Osteocyte (in vitro differentiated cells): ENCODE results near the gene CDC14A. TPM values are rescaled to one million over a fixed set of nuclear protein-coding genes. Genes with fewer than 3 reads are reported as not detected.

ENCODE experiments used
- DNase-seq: peaks from one replicate; pipeline ENCODE4 v3.0.0; 2021; ENCODE audit warnings: mixed read lengths; ENCODE audit not compliant: unreplicated experiment; ENCODE audit errors: extremely low spot score
- H3K27ac Mint-ChIP-seq: one replicate; pipeline ENCODE4 v1.8.0; 2021; ENCODE audit warnings: mild to moderate bottlenecking, mixed read lengths; ENCODE audit not compliant: unreplicated experiment
- H3K27me3 Mint-ChIP-seq: one replicate; pipeline ENCODE4 v1.8.0; 2021; ENCODE audit warnings: mixed read lengths; ENCODE audit not compliant: unreplicated experiment
- H3K36me3 Mint-ChIP-seq: one replicate; pipeline ENCODE4 v1.8.0; 2021; ENCODE audit warnings: mixed read lengths; ENCODE audit not compliant: unreplicated experiment
- H3K4me1 Mint-ChIP-seq: one replicate; pipeline ENCODE4 v1.8.0; 2021; ENCODE audit warnings: mixed read lengths; ENCODE audit not compliant: unreplicated experiment
- H3K4me3 Mint-ChIP-seq: one replicate; pipeline ENCODE4 v1.8.0; 2021; ENCODE audit warnings: mild to moderate bottlenecking, moderate library complexity, mixed read lengths; ENCODE audit not compliant: unreplicated experiment
- H3K9me3 Mint-ChIP-seq: one replicate; pipeline ENCODE4 v1.8.0; 2021; ENCODE audit warnings: mixed read lengths; ENCODE audit not compliant: unreplicated experiment
- long read RNA-seq: library from polyadenylated mRNA; unstranded; transcript quantifications from one replicate; pipeline ENCODE4 v2.0.0, GENCODE V29; 2021
- total RNA-seq: library from RNA; stranded (reverse); gene quantifications from 2 replicates; pipeline ENCODE4 v1.2.1, GENCODE V29; 2021
- TF ChIP-seq, protein P1 (sequence below): fragments of 200-600 bp; sonication (generic); IDR thresholded peaks from 2 replicates; pipeline ENCODE4 v1.5.0; 2021; ENCODE audit warnings: antibody characterized with exemption, mild to moderate bottlenecking, moderate library complexity

CDC14A gene
- 2.8 and 3.9 TPM in 2 replicates for total RNA-seq
- long read RNA-seq, full-length matches to known transcripts: 2 of 4 reads
- long read RNA-seq, partial matches to known transcripts: 0 of 4 reads
- long read RNA-seq, other reads (novel, unspliced or antisense): 2 of 4 reads

DNA sequence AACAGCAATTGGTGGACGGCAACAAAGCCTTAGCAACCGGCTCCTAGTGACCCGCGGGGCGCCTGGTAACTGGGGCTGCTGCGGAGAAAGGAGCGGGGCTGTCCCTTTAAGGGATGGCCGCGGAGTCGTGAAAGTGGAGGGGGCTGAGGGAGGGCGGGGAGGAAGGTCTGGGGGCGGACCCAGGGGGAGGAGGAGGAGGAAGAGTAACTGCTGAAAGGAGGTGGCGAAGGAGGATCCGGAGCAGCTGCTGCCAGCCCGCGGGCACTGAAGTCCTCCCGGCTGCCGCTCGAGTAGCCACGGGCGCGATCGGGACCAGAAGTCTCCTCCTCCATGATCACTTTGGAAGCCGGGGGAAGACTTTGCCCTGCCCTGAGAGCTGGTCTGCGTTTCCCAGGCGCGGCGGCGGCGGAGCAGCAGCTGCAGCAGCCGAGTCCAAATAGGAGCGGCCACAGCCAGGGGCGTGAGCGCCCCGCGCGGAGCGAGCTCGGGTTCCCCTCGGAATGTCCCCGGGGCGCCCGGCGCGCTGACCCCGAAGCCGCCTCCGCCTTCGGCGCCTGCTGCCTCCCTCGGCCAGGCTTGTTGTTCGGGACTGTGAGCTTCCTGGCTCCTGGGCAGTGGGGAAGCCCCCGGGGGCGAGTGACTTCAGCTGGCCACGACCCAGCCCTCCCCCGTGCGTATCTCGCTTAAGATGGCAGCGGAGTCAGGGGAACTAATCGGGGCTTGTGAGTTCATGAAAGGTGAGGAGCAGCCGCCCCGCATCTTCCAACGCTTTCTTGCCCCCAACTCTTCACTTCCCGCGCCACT lies at the start of gene CDC14A:
Gene CDC14A, plus strand, starts transcription at position 240 of the 804 bp plus-strand sequence. Its CDS starts 449 bp downstream, at position 689.
- H3K27ac Mint-ChIP-seq: peak within 1 kb of the TSS; percentile 95
- H3K4me1 Mint-ChIP-seq: peaks cover 31% of the 10 kb centered on the region
- DNase-seq: peak; percentile 96
- peak within 1 kb of the TSS; percentile 92 for H3K4me3 Mint-ChIP-seq
- H3K36me3 Mint-ChIP-seq: no peaks in the 10 kb centered on the region
- H3K9me3 Mint-ChIP-seq: no peaks in the 10 kb centered on the region
- H3K27me3 Mint-ChIP-seq: no peaks in the 10 kb centered on the region
- TF ChIP-seq, protein P1, sequence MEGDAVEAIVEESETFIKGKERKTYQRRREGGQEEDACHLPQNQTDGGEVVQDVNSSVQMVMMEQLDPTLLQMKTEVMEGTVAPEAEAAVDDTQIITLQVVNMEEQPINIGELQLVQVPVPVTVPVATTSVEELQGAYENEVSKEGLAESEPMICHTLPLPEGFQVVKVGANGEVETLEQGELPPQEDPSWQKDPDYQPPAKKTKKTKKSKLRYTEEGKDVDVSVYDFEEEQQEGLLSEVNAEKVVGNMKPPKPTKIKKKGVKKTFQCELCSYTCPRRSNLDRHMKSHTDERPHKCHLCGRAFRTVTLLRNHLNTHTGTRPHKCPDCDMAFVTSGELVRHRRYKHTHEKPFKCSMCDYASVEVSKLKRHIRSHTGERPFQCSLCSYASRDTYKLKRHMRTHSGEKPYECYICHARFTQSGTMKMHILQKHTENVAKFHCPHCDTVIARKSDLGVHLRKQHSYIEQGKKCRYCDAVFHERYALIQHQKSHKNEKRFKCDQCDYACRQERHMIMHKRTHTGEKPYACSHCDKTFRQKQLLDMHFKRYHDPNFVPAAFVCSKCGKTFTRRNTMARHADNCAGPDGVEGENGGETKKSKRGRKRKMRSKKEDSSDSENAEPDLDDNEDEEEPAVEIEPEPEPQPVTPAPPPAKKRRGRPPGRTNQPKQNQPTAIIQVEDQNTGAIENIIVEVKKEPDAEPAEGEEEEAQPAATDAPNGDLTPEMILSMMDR: no peak

DNA sequence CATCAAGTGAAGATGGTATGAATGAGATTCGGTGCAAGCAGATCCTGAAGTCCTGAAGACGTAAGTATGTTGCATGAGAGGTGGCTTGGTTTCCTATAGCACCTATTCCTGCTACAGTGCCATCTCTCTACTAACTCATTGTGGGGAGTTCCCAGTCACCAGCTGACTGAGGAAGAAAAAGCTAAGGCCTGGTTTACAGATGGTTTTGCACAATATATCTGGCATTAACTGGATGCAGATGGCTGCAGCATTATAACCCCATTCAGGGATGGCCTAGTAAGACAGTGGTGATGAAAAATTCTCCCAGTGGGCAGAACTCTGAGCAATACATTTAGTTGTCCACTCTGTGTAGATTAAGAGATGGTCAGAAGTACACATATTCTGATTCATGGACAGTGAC lies 49.6 kb upstream of the CDC14A start:
- Mint-ChIP-seq H3K9me3 (peaks cover 3% of the 10 kb centered on the region), H3K27me3 (peaks cover 3% of the 10 kb centered on the region), H3K4me3 (no peak overlapping the region), H3K27ac (no peak overlapping the region), H3K4me1 (no peaks in the 10 kb centered on the region), H3K36me3 (no peaks in the 10 kb centered on the region)
- TF ChIP-seq, protein P1: no peak
- no peak for DNase-seq

GRCh38 chr1:100304227-100304626 lies 48.1 kb upstream of the CDC14A start:
- no peak overlapping the region for H3K27ac Mint-ChIP-seq

GRCh38 chr1:100304921-100305320 lies 47.4 kb upstream of the CDC14A start:
- DNase-seq: no peak
- Mint-ChIP-seq H3K27ac (no peak overlapping the region), H3K4me1 (no peaks in the 10 kb centered on the region), H3K27me3 (peaks cover 3% of the 10 kb centered on the region), H3K9me3 (peaks cover 7% of the 10 kb centered on the region), H3K4me3 (no peak overlapping the region), H3K36me3 (no peaks in the 10 kb centered on the region)
- TF ChIP-seq, protein P1: no peak

More at GRCh38 chr1:100304227-100304626, 48.1 kb upstream of the CDC14A start:
- TF ChIP-seq, protein P1: no peak
- no peaks in the 10 kb centered on the region for H3K36me3 Mint-ChIP-seq
- peaks cover 3% of the 10 kb centered on the region for H3K27me3 Mint-ChIP-seq
- no peaks in the 10 kb centered on the region for H3K4me1 Mint-ChIP-seq
- no peak overlapping the region for H3K4me3 Mint-ChIP-seq
- no peak for DNase-seq
- H3K9me3 Mint-ChIP-seq: peaks cover 3% of the 10 kb centered on the region

DNA sequence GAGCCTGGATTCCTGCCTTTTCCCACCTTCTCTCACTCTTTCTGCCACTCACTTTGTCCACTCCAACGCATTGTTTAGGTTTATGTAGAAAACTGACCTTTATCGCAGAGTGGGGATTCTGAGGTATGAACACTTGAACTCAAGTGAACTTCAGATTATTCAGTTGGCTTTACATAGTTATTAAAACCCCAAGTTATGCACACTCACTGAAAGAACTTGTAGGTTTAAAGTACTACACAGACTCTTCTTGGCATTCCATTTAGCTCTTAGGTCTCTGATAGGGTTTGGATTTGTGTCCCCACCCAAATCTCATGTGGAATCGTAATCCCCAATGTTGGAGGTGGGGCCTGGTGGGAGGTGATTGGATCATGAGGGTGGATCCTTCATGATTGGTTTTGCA lies 46.4 kb upstream of the CDC14A start:
- TF ChIP-seq, protein P1: no peak
- peaks cover 10% of the 10 kb centered on the region for H3K9me3 Mint-ChIP-seq
- H3K4me1 Mint-ChIP-seq: no peaks in the 10 kb centered on the region
- no peak overlapping the region for H3K4me3 Mint-ChIP-seq
- peaks cover 7% of the 10 kb centered on the region for H3K27me3 Mint-ChIP-seq
- no peak for DNase-seq
- no peaks in the 10 kb centered on the region for H3K36me3 Mint-ChIP-seq
- no peak overlapping the region for H3K27ac Mint-ChIP-seq
